ENCODE data around the gene ZBTB9.
A peak's percentile ranks its signal among the peaks of the same experiment; 100 is the strongest.

Gene ZBTB9

DNA sequence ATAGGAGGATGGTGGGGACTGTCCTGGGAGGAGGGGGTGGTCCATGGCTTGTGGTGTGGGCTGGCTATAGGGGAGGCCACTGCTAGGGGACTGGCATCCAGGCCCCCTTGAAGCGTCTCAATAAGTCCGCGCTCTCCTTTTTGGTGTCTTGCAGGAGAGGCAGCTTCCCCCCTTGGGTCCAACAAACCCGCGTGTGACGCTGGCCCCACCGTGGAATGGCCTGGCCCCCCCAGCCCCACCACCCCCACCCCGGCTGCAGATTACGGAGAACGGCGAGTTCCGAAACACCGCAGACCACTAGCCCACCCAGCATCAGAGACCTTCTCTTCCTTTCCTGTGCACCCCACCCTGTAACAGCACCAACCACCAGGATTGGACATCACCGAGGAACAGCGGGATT, 2.8 kb upstream of the ZBTB9 start:
- Histone ChIP-seq H3K27me3 (ENCODE audit: control insufficient read depth in 1 of 2, insufficient read depth in 2 of 2, low read length in 2 of 2) (no peaks in the 10 kb centered on the region), H3K36me3 (ENCODE audit: control insufficient read depth in 2 of 2, insufficient read depth in 2 of 2, low read length in 2 of 2) (peaks cover 17 to 20% of the 10 kb centered on the region in 2 donors), H3K4me3 (ENCODE audit: low read length in 2 of 2) (no peak overlapping the region), H3K4me1 (ENCODE audit: control insufficient read depth, insufficient read depth, low read length) (peaks cover 19% of the 10 kb centered on the region), H3K9me3 (ENCODE audit: control insufficient read depth in 2 of 2, low read length in 2 of 2) (no peaks in the 10 kb centered on the region), H3K9ac (ENCODE audit: low read length in 2 of 2) (no peak overlapping the region), H3K27ac (ENCODE audit: low read length) (no peak overlapping the region)

DNA sequence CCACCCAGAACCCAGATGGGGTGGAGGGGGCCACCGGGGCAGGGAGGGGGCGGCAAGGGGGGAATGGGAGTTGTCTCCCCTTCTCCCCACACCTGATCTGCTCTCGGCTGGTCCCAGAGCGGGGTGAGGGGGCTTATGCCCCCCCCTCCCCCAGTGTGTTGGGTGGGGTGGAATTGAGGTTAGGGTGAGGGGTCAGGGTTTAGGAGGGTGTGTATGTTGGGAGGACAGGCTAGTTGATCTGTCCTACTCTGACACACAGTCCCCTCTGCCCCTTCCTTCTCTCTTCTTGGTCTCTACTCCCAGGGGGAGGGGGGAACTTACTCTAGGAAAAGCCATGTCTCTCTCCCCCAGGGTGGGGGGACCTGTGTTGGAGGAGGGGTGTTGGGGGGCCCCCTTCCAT, 1.9 kb upstream of the ZBTB9 start:
- peaks cover 15 to 23% of the 10 kb centered on the region in 2 donors for H3K36me3 ChIP-seq (ENCODE audit: control insufficient read depth in 2 of 2, insufficient read depth in 2 of 2, low read length in 2 of 2)
- no peak overlapping the region for H3K9ac ChIP-seq (ENCODE audit: low read length in 2 of 2)
- no peak overlapping the region for H3K4me3 ChIP-seq (ENCODE audit: low read length in 2 of 2)
- H3K27ac ChIP-seq (ENCODE audit: low read length), result no peak overlapping the region
- no peaks in the 10 kb centered on the region for H3K27me3 ChIP-seq (ENCODE audit: control insufficient read depth in 1 of 2, insufficient read depth in 2 of 2, low read length in 2 of 2)
- no peaks in the 10 kb centered on the region for H3K9me3 ChIP-seq (ENCODE audit: control insufficient read depth in 2 of 2, low read length in 2 of 2)
- H3K4me1 ChIP-seq (ENCODE audit: control insufficient read depth, insufficient read depth, low read length), result peaks cover 20% of the 10 kb centered on the region

DNA sequence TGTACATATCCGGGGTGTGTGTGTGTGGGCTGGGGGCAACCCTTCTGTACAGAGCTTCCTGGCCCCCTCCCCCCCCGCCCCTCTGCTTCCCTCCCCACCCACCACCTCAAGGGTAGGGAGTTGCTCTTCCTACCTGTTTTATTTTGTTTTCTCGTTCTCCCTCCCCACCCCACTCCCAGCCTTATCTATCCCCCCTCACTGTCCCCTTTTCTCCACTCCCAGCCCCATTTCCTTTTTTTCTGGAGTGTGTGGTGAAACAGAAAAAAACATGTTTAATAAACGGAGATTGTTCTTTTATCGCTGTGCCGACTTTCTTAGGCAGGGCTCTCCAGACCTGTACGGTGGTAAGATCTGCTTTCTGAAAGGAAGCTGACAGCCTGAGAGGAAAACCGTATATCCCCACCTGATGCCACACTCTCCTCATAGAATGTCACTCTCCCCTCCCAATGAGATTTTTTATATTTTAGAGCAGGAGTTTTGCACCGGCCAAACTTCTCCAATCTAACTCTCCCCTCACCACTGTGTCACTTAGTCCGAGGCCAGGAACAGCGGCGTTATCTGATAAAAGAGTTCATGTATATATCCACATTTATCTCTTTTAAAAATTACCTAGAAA, 875 bp upstream of the ZBTB9 start:
- Histone ChIP-seq H3K4me3 (ENCODE audit: low read length in 2 of 2) (peak overlapping the region; percentile 77 to 95), H3K9me3 (ENCODE audit: control insufficient read depth in 2 of 2, low read length in 2 of 2) (no peaks in the 10 kb centered on the region), H3K4me1 (ENCODE audit: control insufficient read depth, insufficient read depth, low read length) (peaks cover 20% of the 10 kb centered on the region), H3K27ac (ENCODE audit: low read length) (peak overlapping the region; percentile 69), H3K27me3 (ENCODE audit: control insufficient read depth in 1 of 2, insufficient read depth in 2 of 2, low read length in 2 of 2) (no peaks in the 10 kb centered on the region), H3K9ac (ENCODE audit: low read length in 2 of 2) (peak overlapping the region; percentile 82 to 88), H3K36me3 (ENCODE audit: control insufficient read depth in 2 of 2, insufficient read depth in 2 of 2, low read length in 2 of 2) (peaks cover 9 to 18% of the 10 kb centered on the region in 2 donors)

DNA sequence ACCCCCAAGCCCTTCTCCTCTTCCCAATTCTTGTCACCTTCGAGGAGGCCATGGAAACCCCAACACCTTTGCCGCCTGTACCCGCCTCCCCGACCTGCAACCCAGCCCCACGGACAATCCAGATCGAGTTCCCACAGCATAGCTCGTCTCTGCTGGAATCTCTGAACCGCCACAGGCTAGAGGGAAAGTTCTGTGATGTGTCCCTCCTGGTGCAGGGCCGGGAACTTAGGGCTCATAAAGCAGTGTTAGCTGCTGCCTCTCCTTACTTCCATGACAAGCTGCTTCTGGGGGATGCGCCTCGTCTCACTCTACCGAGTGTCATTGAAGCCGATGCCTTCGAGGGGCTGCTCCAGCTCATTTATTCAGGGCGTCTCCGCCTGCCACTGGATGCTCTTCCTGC, 675 bp downstream of the ZBTB9 start:
- H3K9ac ChIP-seq (ENCODE audit: low read length in 2 of 2), result peak overlapping the region; percentile 76 to 82
- peaks cover 20% of the 10 kb centered on the region for H3K4me1 ChIP-seq (ENCODE audit: control insufficient read depth, insufficient read depth, low read length)
- H3K9me3 ChIP-seq (ENCODE audit: control insufficient read depth in 2 of 2, low read length in 2 of 2), result no peaks in the 10 kb centered on the region
- H3K4me3 ChIP-seq (ENCODE audit: low read length in 2 of 2), result peak overlapping the region; percentile 77 to 95
- H3K36me3 ChIP-seq (ENCODE audit: control insufficient read depth in 2 of 2, insufficient read depth in 2 of 2, low read length in 2 of 2), result peaks cover 6 to 18% of the 10 kb centered on the region in 2 donors
- no peak overlapping the region for H3K27ac ChIP-seq (ENCODE audit: low read length)
- H3K27me3 ChIP-seq (ENCODE audit: control insufficient read depth in 1 of 2, insufficient read depth in 2 of 2, low read length in 2 of 2), result no peaks in the 10 kb centered on the region

DNA sequence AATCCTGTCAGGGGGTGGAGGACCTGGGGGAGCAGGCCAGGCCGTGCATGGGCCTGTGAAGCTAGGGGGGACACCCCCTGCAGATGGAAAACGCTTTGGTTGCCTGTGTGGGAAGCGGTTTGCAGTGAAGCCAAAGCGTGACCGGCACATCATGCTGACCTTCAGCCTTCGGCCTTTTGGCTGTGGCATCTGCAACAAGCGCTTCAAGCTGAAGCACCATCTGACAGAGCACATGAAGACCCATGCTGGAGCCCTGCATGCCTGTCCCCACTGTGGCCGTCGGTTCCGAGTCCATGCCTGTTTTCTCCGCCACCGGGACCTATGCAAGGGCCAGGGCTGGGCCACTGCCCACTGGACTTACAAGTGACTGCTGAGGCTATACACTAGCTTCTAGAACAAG, 1.8 kb downstream of the ZBTB9 start:
- Histone ChIP-seq H3K9ac (ENCODE audit: low read length in 2 of 2) (no peak overlapping the region), H3K27ac (ENCODE audit: low read length) (no peak overlapping the region), H3K27me3 (ENCODE audit: control insufficient read depth in 1 of 2, insufficient read depth in 2 of 2, low read length in 2 of 2) (no peaks in the 10 kb centered on the region), H3K4me1 (ENCODE audit: control insufficient read depth, insufficient read depth, low read length) (peaks cover 20% of the 10 kb centered on the region), H3K9me3 (ENCODE audit: control insufficient read depth in 2 of 2, low read length in 2 of 2) (no peaks in the 10 kb centered on the region), H3K4me3 (ENCODE audit: low read length in 2 of 2) (no peak overlapping the region), H3K36me3 (ENCODE audit: control insufficient read depth in 2 of 2, insufficient read depth in 2 of 2, low read length in 2 of 2) (peaks cover 6 to 18% of the 10 kb centered on the region in 2 donors)

DNA sequence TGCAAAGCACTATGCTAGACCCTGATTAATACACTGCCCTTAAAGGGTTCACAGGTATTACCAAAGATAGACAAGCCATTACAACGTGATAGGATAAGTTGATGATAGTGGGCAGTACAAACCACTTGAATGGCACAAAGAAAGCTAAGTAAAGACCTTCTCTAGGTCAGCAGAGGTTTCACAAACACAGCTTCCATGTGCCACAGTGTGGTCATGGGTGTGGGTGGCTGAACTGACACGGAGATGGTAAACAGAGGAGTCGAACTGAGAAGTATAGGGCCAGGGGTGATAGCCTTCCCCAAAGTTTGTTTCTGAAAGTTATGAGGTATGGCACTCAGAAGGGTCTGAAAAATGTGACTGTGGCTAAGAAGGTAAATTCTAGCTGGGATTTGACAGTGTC, 4.3 kb downstream of the ZBTB9 start:
- Histone ChIP-seq H3K27me3 (ENCODE audit: control insufficient read depth in 1 of 2, insufficient read depth in 2 of 2, low read length in 2 of 2) (no peaks in the 10 kb centered on the region), H3K4me1 (ENCODE audit: control insufficient read depth, insufficient read depth, low read length) (peaks cover 16% of the 10 kb centered on the region), H3K36me3 (ENCODE audit: control insufficient read depth in 2 of 2, insufficient read depth in 2 of 2, low read length in 2 of 2) (peaks cover 6 to 18% of the 10 kb centered on the region in 2 donors), H3K4me3 (ENCODE audit: low read length in 2 of 2) (no peak overlapping the region), H3K9ac (ENCODE audit: low read length in 2 of 2) (no peak overlapping the region), H3K27ac (ENCODE audit: low read length) (no peak overlapping the region), H3K9me3 (ENCODE audit: control insufficient read depth in 2 of 2, low read length in 2 of 2) (no peaks in the 10 kb centered on the region)

DNA sequence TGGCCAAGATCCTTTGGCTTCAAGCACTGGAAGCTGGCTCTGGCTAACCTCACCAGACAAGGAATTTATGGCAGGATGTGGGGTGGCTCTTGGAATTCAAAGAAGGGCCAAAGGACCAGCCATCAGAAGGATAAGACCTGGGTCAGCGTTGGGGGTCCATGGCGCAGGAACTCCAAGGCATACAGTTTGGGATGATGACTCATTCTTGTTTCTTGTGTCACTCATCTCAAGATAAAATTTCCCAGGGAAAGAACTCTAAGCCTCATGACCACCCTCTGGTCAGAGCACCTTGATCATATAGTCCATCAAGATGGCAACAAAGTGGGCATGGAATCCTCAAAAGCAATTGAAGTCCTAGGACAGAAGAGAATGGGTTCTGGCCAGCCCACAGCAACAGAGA, 4.8 kb downstream of the ZBTB9 start:
- H3K27me3 ChIP-seq (ENCODE audit: control insufficient read depth in 1 of 2, insufficient read depth in 2 of 2, low read length in 2 of 2), result no peaks in the 10 kb centered on the region
- no peak overlapping the region for H3K4me3 ChIP-seq (ENCODE audit: low read length in 2 of 2)
- no peak overlapping the region for H3K27ac ChIP-seq (ENCODE audit: low read length)
- no peaks in the 10 kb centered on the region for H3K9me3 ChIP-seq (ENCODE audit: control insufficient read depth in 2 of 2, low read length in 2 of 2)
- peaks cover 6 to 18% of the 10 kb centered on the region in 2 donors for H3K36me3 ChIP-seq (ENCODE audit: control insufficient read depth in 2 of 2, insufficient read depth in 2 of 2, low read length in 2 of 2)
- H3K9ac ChIP-seq (ENCODE audit: low read length in 2 of 2), result no peak overlapping the region
- peaks cover 13% of the 10 kb centered on the region for H3K4me1 ChIP-seq (ENCODE audit: control insufficient read depth, insufficient read depth, low read length)

DNA sequence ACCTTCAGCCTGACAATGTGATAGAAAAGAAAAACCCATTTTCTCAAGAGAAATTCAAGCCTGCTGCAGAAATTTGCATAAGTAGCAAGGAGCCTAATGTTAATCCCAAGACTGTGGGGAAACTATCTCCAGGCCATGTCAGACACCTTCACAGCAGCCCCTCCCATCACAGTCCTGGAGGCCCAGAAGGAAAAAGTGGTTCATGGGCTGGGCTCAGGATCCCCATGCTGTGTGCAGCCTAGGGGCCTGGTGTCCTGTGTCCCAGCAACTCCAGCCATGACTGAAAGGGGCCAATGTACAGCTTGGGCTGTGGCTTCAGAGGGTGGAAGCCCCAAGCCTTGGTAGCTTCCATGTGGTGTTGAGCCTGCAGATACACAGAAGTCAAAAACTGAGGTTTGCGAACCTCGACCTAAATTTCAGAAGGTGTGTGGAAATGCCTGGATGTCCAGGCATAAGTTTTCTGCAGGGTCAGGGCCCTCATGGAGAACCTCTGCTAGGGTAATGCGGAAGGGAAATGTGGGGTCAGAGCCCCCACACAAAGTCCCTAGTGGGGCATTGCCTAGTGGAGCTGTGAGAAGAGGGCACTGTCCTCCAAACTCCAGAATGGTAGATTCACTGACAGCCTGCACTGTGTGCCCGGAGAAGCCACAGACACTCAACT, 11.8 kb downstream of the ZBTB9 start:
- Histone ChIP-seq H3K4me1 (ENCODE audit: control insufficient read depth, insufficient read depth, low read length) (no peaks in the 10 kb centered on the region), H3K9ac (ENCODE audit: low read length in 2 of 2) (no peak overlapping the region), H3K27me3 (ENCODE audit: control insufficient read depth in 1 of 2, insufficient read depth in 2 of 2, low read length in 2 of 2) (no peaks in the 10 kb centered on the region), H3K4me3 (ENCODE audit: low read length in 2 of 2) (no peak overlapping the region), H3K36me3 (ENCODE audit: control insufficient read depth in 2 of 2, insufficient read depth in 2 of 2, low read length in 2 of 2) (no peaks in the 10 kb centered on the region), H3K27ac (ENCODE audit: low read length) (no peak overlapping the region), H3K9me3 (ENCODE audit: control insufficient read depth in 2 of 2, low read length in 2 of 2) (no peaks in the 10 kb centered on the region)

DNA sequence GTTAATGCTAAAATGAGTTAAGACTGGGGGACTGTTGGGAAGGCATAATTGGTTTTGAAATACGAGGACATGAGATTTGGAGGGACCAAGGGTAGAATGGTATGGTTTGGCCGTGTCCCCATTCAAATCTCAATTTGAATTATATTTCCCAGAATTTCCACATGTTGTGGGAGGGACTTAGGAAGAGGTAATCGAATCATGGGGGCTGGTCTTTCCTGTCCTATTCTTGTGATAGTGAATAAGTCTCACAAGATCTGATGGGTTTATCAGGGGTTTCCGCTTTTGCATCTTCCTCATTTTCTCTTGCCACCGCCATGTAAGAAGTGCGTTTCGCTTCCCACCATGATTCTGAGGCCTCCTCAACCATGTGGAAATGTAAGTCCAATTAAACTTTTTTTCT, 12.7 kb downstream of the ZBTB9 start:
- Histone ChIP-seq H3K9me3 (ENCODE audit: control insufficient read depth in 2 of 2, low read length in 2 of 2) (no peaks in the 10 kb centered on the region), H3K4me1 (ENCODE audit: control insufficient read depth, insufficient read depth, low read length) (no peaks in the 10 kb centered on the region), H3K36me3 (ENCODE audit: control insufficient read depth in 2 of 2, insufficient read depth in 2 of 2, low read length in 2 of 2) (no peaks in the 10 kb centered on the region), H3K27ac (ENCODE audit: low read length) (no peak overlapping the region), H3K9ac (ENCODE audit: low read length in 2 of 2) (no peak overlapping the region), H3K27me3 (ENCODE audit: control insufficient read depth in 1 of 2, insufficient read depth in 2 of 2, low read length in 2 of 2) (no peaks in the 10 kb centered on the region), H3K4me3 (ENCODE audit: low read length in 2 of 2) (no peak overlapping the region)

DNA sequence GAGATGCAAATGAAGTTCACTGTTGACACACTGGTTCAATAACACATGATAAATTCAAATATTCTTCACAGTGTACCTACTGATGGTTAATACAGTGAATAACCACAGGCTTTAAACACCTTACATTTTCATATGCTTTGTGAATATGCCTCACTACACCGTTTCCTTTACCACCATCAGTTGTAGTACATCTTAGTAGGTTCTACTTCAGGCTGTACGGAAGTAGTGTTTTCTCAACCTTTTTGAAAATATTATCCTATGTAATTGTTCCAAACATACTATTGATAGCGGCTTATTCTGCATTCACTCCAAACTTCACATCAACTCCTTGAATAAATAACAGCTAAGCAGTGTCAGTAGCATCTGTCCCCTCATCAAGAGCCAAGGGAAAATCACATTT, 15.3 kb downstream of the ZBTB9 start:
- Histone ChIP-seq H3K9ac (ENCODE audit: low read length in 2 of 2) (no peak overlapping the region), H3K4me3 (ENCODE audit: low read length in 2 of 2) (no peak overlapping the region), H3K36me3 (ENCODE audit: control insufficient read depth in 2 of 2, insufficient read depth in 2 of 2, low read length in 2 of 2) (no peaks in the 10 kb centered on the region), H3K9me3 (ENCODE audit: control insufficient read depth in 2 of 2, low read length in 2 of 2) (no peaks in the 10 kb centered on the region), H3K4me1 (ENCODE audit: control insufficient read depth, insufficient read depth, low read length) (no peaks in the 10 kb centered on the region), H3K27ac (ENCODE audit: low read length) (no peak overlapping the region), H3K27me3 (ENCODE audit: control insufficient read depth in 1 of 2, insufficient read depth in 2 of 2, low read length in 2 of 2) (no peaks in the 10 kb centered on the region)

DNA sequence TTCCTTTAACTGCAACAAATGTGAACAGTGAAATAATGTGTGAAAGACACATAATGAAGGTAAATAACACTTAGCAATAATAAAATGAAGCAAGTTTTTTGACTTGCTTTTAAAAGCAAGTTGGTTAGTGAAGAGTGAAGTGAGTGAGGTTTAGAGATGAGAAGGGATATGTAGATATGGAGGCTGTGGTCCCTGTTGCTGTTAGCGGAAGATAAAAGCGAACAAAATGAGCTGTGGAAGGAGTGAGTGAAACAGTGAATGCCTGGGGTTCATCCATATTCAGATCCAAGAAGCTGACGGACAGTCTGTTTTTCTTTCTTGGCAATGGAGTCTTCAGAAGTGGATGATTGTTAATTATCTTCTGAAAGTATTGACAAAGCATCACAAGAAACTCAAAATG, 23.5 kb downstream of the ZBTB9 start:
- H3K4me1 ChIP-seq (ENCODE audit: control insufficient read depth, insufficient read depth, low read length), result no peaks in the 10 kb centered on the region
- no peak overlapping the region for H3K27ac ChIP-seq (ENCODE audit: low read length)
- H3K36me3 ChIP-seq (ENCODE audit: control insufficient read depth in 2 of 2, insufficient read depth in 2 of 2, low read length in 2 of 2), result no peaks in the 10 kb centered on the region
- peaks cover 0 to 2% of the 10 kb centered on the region in 2 donors for H3K27me3 ChIP-seq (ENCODE audit: control insufficient read depth in 1 of 2, insufficient read depth in 2 of 2, low read length in 2 of 2)
- H3K9me3 ChIP-seq (ENCODE audit: control insufficient read depth in 2 of 2, low read length in 2 of 2), result no peaks in the 10 kb centered on the region
- no peak overlapping the region for H3K9ac ChIP-seq (ENCODE audit: low read length in 2 of 2)
- no peak overlapping the region for H3K4me3 ChIP-seq (ENCODE audit: low read length in 2 of 2)
